Epithelial cell of esophagus (primary cell): ENCODE measurements around the gene CENPU.
A peak's percentile ranks its signal among the peaks of the same experiment; 100 is the strongest.
"Not testable (repeated sequence)": the region's sequence is repeated elsewhere in the genome, so short reads cannot be mapped to it uniquely, and the experiment has no call there.

Experiments used
- DNase-seq: peaks from one replicate; pipeline ENCODE4 v3.0.0; 2010; ENCODE audit warnings: low read depth
- H3K4me3 ChIP-seq: 2 replicates; pipeline ENCODE4 v1.5.1; 2011; ENCODE audit warnings: mild to moderate bottlenecking, low read length, control low read depth
- TF ChIP-seq, protein P1 (sequence below): IDR thresholded peaks from 2 replicates; pipeline ENCODE4 v1.5.1; 2011; ENCODE audit warnings: low read depth, mild to moderate bottlenecking, low read length, control low read depth, inconsistent platforms; ENCODE audit not compliant: insufficient read depth; ENCODE audit errors: missing control alignments

CENPU gene, protein sequence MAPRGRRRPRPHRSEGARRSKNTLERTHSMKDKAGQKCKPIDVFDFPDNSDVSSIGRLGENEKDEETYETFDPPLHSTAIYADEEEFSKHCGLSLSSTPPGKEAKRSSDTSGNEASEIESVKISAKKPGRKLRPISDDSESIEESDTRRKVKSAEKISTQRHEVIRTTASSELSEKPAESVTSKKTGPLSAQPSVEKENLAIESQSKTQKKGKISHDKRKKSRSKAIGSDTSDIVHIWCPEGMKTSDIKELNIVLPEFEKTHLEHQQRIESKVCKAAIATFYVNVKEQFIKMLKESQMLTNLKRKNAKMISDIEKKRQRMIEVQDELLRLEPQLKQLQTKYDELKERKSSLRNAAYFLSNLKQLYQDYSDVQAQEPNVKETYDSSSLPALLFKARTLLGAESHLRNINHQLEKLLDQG

DNA sequence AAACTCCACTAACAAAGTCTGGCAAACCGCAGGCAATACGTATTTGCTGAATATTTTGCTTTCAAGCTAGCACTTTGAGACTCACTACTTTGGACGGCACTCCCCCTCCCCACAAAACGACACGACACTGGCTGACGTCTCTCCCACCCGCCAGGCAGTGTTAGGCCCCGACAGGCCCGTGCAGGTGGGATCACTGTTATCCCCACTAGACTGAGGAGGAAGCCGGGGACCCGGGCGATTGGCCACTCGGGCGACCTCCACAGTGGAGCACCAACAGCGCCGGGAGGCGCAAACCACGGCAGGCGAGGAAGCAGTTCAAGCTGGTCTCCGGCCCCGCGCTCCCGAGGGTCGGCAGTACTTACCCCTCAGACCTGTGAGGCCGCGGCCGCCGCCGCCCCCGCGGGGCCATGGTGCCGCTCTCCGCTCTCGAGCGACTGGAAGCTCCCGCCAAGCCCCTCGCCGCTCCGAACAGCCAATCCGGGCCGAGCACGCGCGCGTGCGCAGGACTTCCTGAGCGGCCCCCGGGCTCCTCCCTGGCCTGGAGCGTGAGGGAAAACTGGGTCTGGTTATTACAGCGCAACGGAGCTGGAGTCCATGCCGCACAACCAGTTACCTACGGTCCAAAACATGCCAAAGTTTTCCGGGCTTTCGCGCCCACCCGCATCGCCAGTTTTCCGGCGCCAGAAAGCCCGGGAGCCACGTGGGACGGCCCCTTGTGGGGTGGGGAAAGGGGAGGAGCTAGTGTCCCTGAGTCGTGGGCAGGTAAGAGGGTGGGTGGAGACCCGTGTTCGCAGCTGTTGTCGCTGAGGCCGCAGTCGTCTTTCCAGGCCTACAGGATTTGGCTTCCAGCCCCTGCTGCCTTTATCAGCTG lies at the start of gene CENPU:
Gene CENPU, minus strand, starts transcription at position 443 of the 871 bp plus-strand sequence. Its CDS starts 34 bp downstream, at position 409.
- H3K4me3 ChIP-seq, result peak within 1 kb of the TSS; percentile 90
- TF ChIP-seq, protein P1, sequence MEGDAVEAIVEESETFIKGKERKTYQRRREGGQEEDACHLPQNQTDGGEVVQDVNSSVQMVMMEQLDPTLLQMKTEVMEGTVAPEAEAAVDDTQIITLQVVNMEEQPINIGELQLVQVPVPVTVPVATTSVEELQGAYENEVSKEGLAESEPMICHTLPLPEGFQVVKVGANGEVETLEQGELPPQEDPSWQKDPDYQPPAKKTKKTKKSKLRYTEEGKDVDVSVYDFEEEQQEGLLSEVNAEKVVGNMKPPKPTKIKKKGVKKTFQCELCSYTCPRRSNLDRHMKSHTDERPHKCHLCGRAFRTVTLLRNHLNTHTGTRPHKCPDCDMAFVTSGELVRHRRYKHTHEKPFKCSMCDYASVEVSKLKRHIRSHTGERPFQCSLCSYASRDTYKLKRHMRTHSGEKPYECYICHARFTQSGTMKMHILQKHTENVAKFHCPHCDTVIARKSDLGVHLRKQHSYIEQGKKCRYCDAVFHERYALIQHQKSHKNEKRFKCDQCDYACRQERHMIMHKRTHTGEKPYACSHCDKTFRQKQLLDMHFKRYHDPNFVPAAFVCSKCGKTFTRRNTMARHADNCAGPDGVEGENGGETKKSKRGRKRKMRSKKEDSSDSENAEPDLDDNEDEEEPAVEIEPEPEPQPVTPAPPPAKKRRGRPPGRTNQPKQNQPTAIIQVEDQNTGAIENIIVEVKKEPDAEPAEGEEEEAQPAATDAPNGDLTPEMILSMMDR, result no peak
- peak; percentile 99 for DNase-seq

DNA sequence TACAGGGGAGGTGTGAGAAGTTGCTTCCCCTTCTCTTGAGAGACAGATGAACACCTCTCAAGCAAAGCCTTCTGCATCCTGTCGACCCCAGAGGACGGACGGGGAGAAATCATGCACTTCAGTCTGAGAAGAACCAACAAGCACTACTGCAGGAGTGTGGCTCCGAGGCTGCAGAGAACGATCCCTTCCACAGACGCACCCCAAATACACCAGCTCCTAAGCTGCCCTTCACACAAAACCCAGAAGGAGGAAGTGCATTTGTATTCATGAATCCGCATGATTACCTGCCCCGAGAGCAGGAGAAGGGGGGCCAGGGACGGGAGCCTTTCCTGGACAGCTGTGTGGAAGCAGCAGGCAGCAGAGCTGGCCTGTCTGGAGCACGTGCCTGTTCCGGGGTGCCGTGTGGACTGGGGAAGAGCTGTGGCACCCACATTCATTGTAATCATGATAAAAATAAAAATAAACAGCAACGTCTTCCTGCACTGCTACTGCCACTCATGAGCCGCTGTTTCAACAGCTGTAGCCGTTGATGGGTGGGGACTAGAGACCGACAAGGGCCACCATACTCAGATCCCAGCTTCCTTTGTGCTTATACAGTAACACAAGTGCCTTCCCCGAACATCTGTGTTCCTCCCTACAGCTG lies 49.0 kb upstream of the CENPU start:
- TF ChIP-seq, protein P1, result no peak
- DNase-seq, result no peak
- H3K4me3 ChIP-seq, result no peak overlapping the region

DNA sequence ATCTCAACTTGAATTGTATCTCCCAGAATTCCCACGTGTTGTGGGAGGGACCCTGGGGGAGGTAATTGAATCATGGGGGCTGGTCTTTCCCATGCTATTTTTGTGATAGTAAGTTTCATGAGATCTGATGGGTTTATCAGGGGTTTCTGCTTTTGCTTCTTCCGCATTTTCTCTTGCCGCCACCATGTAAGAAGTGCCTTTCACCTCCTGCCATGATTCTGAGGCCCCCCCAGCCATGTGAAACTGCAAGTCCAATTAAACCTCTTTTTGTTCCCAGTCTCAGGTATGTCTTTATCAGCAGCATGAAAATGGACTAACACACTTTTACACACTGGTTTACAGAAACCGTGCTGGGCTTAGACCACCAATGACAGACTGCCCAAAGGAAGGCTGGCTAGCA lies 45.3 kb upstream of the CENPU start:
- DNase-seq, H3K4me3 ChIP-seq: not testable (repeated sequence)

DNA sequence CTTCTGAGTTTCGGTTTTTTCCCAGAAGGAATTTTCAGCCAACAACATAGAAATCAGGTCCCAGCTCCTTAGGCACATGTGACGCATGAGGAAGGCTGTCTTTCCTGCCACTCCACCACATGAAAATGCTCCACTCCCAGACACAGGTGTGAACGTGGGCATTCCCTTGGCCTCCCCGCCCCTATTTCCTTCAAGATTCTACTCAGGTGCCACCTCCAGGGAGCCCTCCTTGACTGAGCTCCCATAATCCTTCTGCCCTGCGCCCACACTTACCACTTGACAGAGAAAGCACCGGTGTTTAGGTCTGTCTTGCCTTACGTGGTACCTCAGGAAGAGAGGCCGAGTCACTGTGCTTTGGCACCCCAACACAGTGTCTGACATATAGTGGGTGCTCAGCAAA lies 44.4 kb upstream of the CENPU start:
- no peak for DNase-seq
- H3K4me3 ChIP-seq, result no peak overlapping the region
- TF ChIP-seq, protein P1, result no peak

DNA sequence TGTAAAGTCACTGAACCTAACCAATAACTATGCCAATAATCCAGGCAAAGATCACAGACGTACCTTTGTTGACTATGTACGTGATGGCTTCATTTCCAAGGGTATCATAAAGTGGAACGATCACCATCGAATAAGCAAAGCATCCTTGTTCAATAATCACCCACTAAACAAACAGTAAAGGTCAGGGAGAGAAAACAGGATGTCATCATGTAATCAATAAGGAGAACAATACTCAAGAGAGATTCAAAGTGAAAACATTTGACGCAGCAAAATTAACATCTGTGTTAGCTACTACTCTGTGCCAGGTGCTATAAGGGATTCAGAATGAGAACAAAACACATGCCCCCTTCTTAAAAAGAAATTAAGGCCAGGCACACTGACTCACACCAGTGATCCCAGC lies 42.9 kb upstream of the CENPU start:
- no peak overlapping the region for H3K4me3 ChIP-seq
- DNase-seq, result no peak
- TF ChIP-seq, protein P1, result no peak

DNA sequence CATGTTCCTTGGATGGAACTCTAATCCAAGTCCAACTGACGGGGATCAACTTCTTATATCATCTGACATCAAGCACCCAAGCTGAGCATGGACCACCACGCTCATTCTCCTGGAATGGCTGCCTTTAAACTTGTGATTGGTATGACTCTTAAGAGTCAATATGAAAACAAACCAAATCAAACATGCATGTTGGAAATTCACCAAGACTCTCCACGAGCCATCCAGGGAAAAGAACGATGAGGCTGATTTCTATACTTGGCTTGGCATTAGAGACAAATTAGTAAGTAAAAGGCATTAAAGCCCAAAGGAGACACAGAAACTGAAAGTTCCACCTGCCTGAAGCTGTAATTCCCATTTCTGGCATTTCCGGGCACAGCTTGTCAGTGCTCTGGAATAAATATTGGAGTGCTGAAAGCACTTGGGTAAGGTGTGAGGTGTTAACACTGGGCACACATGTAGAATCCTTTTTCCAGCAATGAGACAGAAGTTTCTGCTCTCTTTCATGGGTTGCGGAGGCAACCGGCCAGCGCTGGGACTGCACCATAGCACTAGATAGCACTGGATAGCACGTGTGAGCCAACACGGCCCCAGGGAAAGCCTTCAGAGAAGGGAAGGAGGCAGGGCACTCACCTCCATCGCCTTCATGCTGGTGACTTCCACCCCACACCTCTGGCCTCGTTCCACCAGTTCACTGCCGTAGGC lies 42.1 kb upstream of the CENPU start:
- no peak for DNase-seq
- no peak overlapping the region for H3K4me3 ChIP-seq
- TF ChIP-seq, protein P1, result no peak
